Neutrophil (primary cell): Measurements from ENCODE around the gene B4GALT7.

Experiments
- H3K27ac ChIP-seq: fragments of 200-600 bp; sonication (generic); 2 replicates; pipeline ENCODE4 v1.5.1; 2016; ENCODE audit warnings: mild to moderate bottlenecking, moderate library complexity
- H3K27me3 ChIP-seq: fragments of 200-600 bp; sonication (generic); 2 replicates; pipeline ENCODE4 v1.6.0; 2016; ENCODE audit warnings: mild to moderate bottlenecking
- H3K36me3 ChIP-seq: fragments of 200-600 bp; sonication (generic); 2 replicates; pipeline ENCODE4 v1.5.1; 2017
- H3K4me1 ChIP-seq, 2 experiments: fragments of 200-600 bp in 1 of 2; sonication (generic) in 1 of 2; 1 replicate in 1 of 2; 2 replicates in 1 of 2; pipeline versions ENCODE4 v1.5.1 to v1.6.1; 2013 to 2016; ENCODE audit warnings: low read depth in 1 of 2, low read length in 1 of 2, mild to moderate bottlenecking in 1 of 2, moderate library complexity in 1 of 2; ENCODE audit not compliant: control insufficient read depth in 1 of 2, insufficient read depth in 1 of 2
- H3K4me3 ChIP-seq, 2 experiments: fragments of 200-600 bp in 1 of 2; sonication (generic) in 1 of 2; 1 replicate in 1 of 2; 2 replicates in 1 of 2; pipeline ENCODE4 v1.5.1; 2013 to 2016; ENCODE audit warnings: low read depth in 1 of 2, low read length in 1 of 2, mild to moderate bottlenecking in 1 of 2, moderate library complexity in 1 of 2
- H3K9me3 ChIP-seq: fragments of 200-600 bp; sonication (generic); 2 replicates; pipeline ENCODE4 v1.5.1; 2016
- CTCF ChIP-seq: fragments of 200-600 bp; sonication (generic); IDR thresholded peaks from 2 replicates; pipeline ENCODE4 v1.5.1; 2016; ENCODE audit warnings: antibody characterized with exemption

Gene B4GALT7

DNA sequence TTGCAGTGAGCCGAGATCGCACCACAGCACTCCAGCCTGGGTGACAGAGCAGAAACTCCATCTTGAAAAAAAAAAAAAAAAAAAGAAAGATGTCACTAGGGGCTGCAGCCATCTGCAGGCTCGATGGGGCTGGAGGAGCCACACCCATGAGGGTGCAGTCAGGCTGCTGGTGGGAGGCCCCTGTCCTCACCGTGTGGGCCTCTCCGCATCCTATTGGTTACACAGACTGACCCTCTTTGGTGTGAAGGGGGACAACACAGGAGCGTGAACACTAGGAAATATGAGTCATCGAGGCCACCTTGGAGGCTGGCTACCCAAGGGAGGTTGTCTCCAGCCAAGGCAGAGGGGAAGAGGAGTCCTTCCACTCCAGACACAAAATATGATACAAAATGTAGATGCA lies 31.6 kb upstream of the B4GALT7 start:
- Histone ChIP-seq H3K27ac (no peak overlapping the region), H3K4me1 (no peaks in the 10 kb centered on the region), H3K9me3 (no peaks in the 10 kb centered on the region), H3K27me3 (peaks cover 33% of the 10 kb centered on the region), H3K36me3 (no peaks in the 10 kb centered on the region), H3K4me3 (no peak overlapping the region)
- no peak for TF ChIP-seq CTCF

GRCh38 chr5:177569894-177570293 lies 30.0 kb upstream of the B4GALT7 start:
- H3K27ac ChIP-seq, result no peak overlapping the region
- H3K27me3 ChIP-seq, result peaks cover 39% of the 10 kb centered on the region
- no peaks in the 10 kb centered on the region for H3K4me1 ChIP-seq
- no peaks in the 10 kb centered on the region for H3K36me3 ChIP-seq
- no peak for TF ChIP-seq CTCF
- H3K4me3 ChIP-seq, result no peak overlapping the region
- H3K9me3 ChIP-seq, result no peaks in the 10 kb centered on the region

- no peaks in the 10 kb centered on the region for H3K9me3 ChIP-seq
- no peaks in the 10 kb centered on the region for H3K4me1 ChIP-seq
- H3K27me3 ChIP-seq, result peaks cover 30% of the 10 kb centered on the region
- H3K36me3 ChIP-seq, result no peaks in the 10 kb centered on the region
- no peak for TF ChIP-seq CTCF
- H3K4me3 ChIP-seq, result no peak overlapping the region
- no peak overlapping the region for H3K27ac ChIP-seq
These were observed 24.4 kb upstream of the B4GALT7 start for GRCh38 chr5:177575488-177575887.

GRCh38 chr5:177576169-177576568 lies 23.8 kb upstream of the B4GALT7 start:
- no peak overlapping the region for H3K27ac ChIP-seq
- no peak for TF ChIP-seq CTCF
- H3K27me3 ChIP-seq, result peaks cover 30% of the 10 kb centered on the region
- H3K4me1 ChIP-seq, result no peaks in the 10 kb centered on the region
- no peaks in the 10 kb centered on the region for H3K36me3 ChIP-seq
- no peaks in the 10 kb centered on the region for H3K9me3 ChIP-seq
- no peak overlapping the region for H3K4me3 ChIP-seq

DNA sequence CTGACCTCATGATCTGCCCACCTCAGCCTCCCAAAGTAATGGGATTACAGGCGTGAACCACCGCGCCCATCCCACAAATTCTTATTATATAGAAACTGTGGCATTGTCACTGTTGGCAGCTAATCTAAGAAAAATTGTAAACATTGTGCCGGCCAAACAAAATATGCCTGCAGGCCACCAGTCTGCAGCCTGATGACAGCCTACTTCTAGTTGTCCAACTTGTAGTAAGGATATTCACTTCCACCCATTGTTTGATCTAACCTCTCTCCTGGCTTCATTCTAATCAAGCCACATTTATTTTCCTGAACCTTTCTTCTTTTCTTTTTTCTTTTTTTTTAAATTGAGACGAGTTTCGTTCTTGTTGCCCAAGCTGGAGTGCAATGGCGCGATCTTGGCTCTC lies 21.6 kb upstream of the B4GALT7 start:
- no peaks in the 10 kb centered on the region for H3K36me3 ChIP-seq
- H3K27me3 ChIP-seq, result peaks cover 37% of the 10 kb centered on the region
- H3K4me3 ChIP-seq, result no peak overlapping the region
- no peaks in the 10 kb centered on the region for H3K4me1 ChIP-seq
- no peak for TF ChIP-seq CTCF
- H3K9me3 ChIP-seq, result no peaks in the 10 kb centered on the region
- H3K27ac ChIP-seq, result no peak overlapping the region

GRCh38 chr5:177588413-177588909 lies 11.5 kb upstream of the B4GALT7 start:
- Histone ChIP-seq H3K36me3 (peaks cover under 1% of the 10 kb centered on the region), H3K9me3 (no peaks in the 10 kb centered on the region), H3K4me3 (no peak overlapping the region), H3K27me3 (peaks cover 60% of the 10 kb centered on the region), H3K27ac (no peak overlapping the region), H3K4me1 (peaks cover 15 to 17% of the 10 kb centered on the region in 2 experiments)
- TF ChIP-seq CTCF, result no peak
